Progenitor cell of endocrine pancreas (in vitro differentiated cells): ENCODE measurements around the gene STX8. TPM values are rescaled to one million over a fixed set of nuclear protein-coding genes. Genes with fewer than 3 reads are reported as not detected.
"Not testable (repeated sequence)": the region's sequence is repeated elsewhere in the genome, so short reads cannot be mapped to it uniquely, and the experiment has no call there.

ENCODE experiments used
- DNase-seq: peaks from one replicate; pipeline ENCODE4 v3.0.0; 2021; ENCODE audit warnings: low spot score; ENCODE audit not compliant: unreplicated experiment
- H3K27ac Mint-ChIP-seq: 2 replicates; pipeline ENCODE4 v1.8.0; 2021; ENCODE audit warnings: mild to moderate bottlenecking, moderate library complexity, mixed read lengths
- H3K27me3 Mint-ChIP-seq: 2 replicates; pipeline ENCODE4 v1.8.0; 2021; ENCODE audit warnings: mixed read lengths
- H3K36me3 Mint-ChIP-seq: 2 replicates; pipeline ENCODE4 v1.8.0; 2022; ENCODE audit warnings: mixed read lengths; ENCODE audit not compliant: insufficient read depth
- H3K4me1 Mint-ChIP-seq: 2 replicates; pipeline ENCODE4 v1.8.0; 2021; ENCODE audit warnings: low read depth, mixed read lengths
- H3K4me3 Mint-ChIP-seq: 2 replicates; pipeline ENCODE4 v1.8.0; 2021; ENCODE audit warnings: low read depth, mild to moderate bottlenecking, moderate library complexity, mixed read lengths
- H3K9me3 Mint-ChIP-seq: 2 replicates; pipeline ENCODE4 v1.8.0; 2021; ENCODE audit warnings: low read depth, mixed read lengths
- CTCF ChIP-seq: fragments of 200-600 bp; sonication (generic); IDR thresholded peaks from one replicate; pipeline ENCODE4 v1.5.0; 2021; ENCODE audit warnings: antibody characterized with exemption, mild to moderate bottlenecking; ENCODE audit not compliant: unreplicated experiment
- total RNA-seq: library from RNA; stranded (reverse); gene quantifications from 2 replicates; pipeline ENCODE4 v1.2.1, GENCODE V29; 2021

STX8 gene
- total RNA-seq, 1 donor from 2014 or later: 63.4 TPM

DNA sequence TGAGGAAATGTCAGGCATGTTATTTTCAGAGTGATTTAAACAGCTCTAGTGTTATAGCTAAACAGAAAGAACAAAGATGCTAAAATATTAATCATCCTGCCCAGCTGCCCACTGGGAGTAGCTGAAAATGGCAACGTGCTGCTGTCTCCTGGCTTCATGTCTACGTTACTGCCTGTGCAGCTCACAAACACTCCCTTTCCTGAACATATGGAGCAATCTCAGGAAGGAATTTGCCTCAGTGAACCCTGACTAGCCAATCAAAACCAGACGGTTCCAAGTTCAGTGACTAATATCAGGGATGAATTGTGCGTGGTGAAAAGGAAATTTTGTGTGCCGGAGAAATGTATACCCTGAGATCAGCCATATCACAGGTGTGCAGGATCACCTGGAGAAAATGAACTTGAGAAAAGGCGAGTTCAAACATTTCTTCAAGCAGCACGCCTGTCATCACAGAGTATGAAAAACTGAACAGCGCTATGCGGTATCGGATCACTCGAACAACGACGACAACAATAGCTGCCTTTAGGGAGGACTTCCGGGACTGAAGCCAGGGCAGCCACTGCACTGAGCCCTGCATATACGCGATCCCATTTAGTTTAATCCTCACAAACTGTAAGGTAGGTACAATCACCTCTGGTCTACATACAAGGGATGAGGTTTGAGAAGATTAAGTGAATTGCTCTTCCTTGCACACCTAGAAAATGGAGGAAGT, 110.3 kb downstream of the STX8 start:
- Mint-ChIP-seq H3K27me3 (no peaks in the 10 kb centered on the region), H3K27ac (no peak overlapping the region), H3K4me3 (no peak overlapping the region), H3K36me3 (peaks cover 1% of the 10 kb centered on the region), H3K4me1 (peaks cover 5% of the 10 kb centered on the region), H3K9me3 (no peaks in the 10 kb centered on the region)
- no peak for TF ChIP-seq CTCF
- no peak for DNase-seq

DNA sequence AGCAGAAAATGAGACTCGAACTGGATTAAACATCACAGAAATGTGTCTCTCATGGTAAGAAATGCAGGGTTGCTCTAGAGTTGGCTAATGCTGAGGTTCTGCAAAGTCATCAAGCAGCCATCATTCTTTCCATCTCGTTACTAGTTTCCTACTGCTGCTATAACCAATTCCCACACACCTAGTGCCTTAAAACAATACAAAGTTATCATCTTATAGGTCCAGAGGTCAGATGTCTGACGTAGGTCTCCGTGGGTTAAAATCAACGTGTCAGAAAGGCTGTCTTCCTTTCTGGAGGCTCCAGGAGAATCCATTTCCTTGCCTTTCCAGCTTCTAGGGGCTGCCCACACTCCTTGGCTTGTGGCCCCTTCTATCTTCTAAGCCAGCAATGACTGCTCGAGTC, 118.6 kb downstream of the STX8 start:
- no peaks in the 10 kb centered on the region for H3K9me3 Mint-ChIP-seq
- no peak for TF ChIP-seq CTCF
- no peak overlapping the region for H3K27ac Mint-ChIP-seq
- H3K36me3 Mint-ChIP-seq: peaks cover 5% of the 10 kb centered on the region
- H3K4me3 Mint-ChIP-seq: no peak overlapping the region
- H3K4me1 Mint-ChIP-seq: peaks cover 1% of the 10 kb centered on the region
- no peaks in the 10 kb centered on the region for H3K27me3 Mint-ChIP-seq
- no peak for DNase-seq

- Mint-ChIP-seq H3K27me3 (no peaks in the 10 kb centered on the region), H3K9me3 (no peaks in the 10 kb centered on the region), H3K27ac (no peak overlapping the region), H3K4me1 (peaks cover 2% of the 10 kb centered on the region), H3K4me3 (no peak overlapping the region), H3K36me3 (peaks cover 5% of the 10 kb centered on the region)
- no peak for DNase-seq
- TF ChIP-seq CTCF: no peak
These were observed 119.3 kb downstream of the STX8 start for GRCh38 chr17:9456330-9456729.

GRCh38 chr17:9451934-9452333, 123.7 kb downstream of the STX8 start:
- H3K36me3 Mint-ChIP-seq: no peaks in the 10 kb centered on the region
- H3K4me3 Mint-ChIP-seq: no peak overlapping the region
- no peak for DNase-seq
- no peak overlapping the region for H3K27ac Mint-ChIP-seq
- no peak for TF ChIP-seq CTCF
- H3K27me3 Mint-ChIP-seq: no peaks in the 10 kb centered on the region
- no peaks in the 10 kb centered on the region for H3K9me3 Mint-ChIP-seq
- peaks cover 2% of the 10 kb centered on the region for H3K4me1 Mint-ChIP-seq

DNA sequence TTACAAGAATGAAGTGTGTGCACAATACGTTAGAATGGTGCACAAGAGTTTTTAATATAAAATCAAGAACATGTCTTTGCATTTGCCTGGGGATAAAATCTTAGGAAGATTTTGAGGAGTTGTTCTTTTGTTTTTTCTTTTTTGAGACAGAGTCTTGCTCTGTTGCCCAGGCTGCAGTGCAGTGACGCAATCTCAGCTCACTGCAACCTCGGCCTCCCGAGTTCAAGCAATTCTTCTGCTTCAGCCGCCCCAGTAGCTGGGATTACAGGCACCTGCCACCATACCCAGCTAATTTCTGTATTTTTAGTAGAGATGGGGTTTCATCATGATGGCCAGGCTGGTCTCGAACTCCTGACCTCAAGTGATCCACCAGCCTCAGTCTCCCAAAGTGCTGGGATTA, 128.3 kb downstream of the STX8 start:
- not testable (repeated sequence) for H3K9me3 Mint-ChIP-seq, H3K27me3 Mint-ChIP-seq, DNase-seq, H3K4me3 Mint-ChIP-seq, H3K27ac Mint-ChIP-seq, H3K36me3 Mint-ChIP-seq
- H3K4me1 Mint-ChIP-seq: peaks cover 16% of the 10 kb centered on the region

DNA sequence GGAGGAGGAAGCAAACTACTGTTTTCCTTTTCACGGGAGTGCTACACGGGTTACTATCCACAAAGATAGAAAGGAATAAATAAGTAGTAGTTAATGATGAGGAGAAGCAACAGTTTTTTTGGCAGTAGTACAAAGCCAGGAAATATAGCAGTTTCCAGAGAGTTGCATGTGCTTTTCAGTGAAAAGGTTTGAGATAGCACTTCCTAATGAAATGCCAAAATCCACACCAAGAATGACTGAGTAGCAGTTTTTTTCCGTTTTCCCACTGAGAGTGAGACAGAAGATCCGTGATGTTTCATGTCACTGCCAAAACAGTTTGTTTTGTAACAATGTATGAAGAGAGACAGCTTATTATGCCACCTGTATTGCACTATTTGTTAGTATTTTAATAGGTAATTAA, 129.1 kb downstream of the STX8 start:
- no peak for TF ChIP-seq CTCF
- Mint-ChIP-seq H3K27ac (no peak overlapping the region), H3K4me3 (no peak overlapping the region)

More for the DNA sequence above, 129.1 kb downstream of the STX8 start:
- no peak for DNase-seq
- Mint-ChIP-seq H3K27me3 (no peaks in the 10 kb centered on the region), H3K9me3 (peaks cover 5% of the 10 kb centered on the region), H3K4me1 (peaks cover 15% of the 10 kb centered on the region), H3K36me3 (peaks cover 4% of the 10 kb centered on the region)
